Mesothelial cell of epicardium (in vitro differentiated cells): ENCODE data around the gene CD226. TPM values are rescaled to one million over a fixed set of nuclear protein-coding genes. Genes with fewer than 3 reads are reported as not detected.
"Not testable (repeated sequence)": the region's sequence is repeated elsewhere in the genome, so short reads cannot be mapped to it uniquely, and the experiment has no call there.

Experiments
- DNase-seq, 2 experiments: peaks; one replicate each; pipeline ENCODE4 v3.0.0; 2021; ENCODE audit warnings: low spot score in 2 of 2; ENCODE audit not compliant: unreplicated experiment in 2 of 2
- H3K27ac Mint-ChIP-seq: 2 replicates; pipeline ENCODE4 v1.8.0; 2021; ENCODE audit warnings: mixed read lengths
- H3K27me3 Mint-ChIP-seq: 2 replicates; pipeline ENCODE4 v1.8.0; 2021; ENCODE audit warnings: low read depth, mixed read lengths
- H3K36me3 Mint-ChIP-seq: 2 replicates; pipeline ENCODE4 v1.8.0; 2021; ENCODE audit warnings: mixed read lengths
- H3K4me1 Mint-ChIP-seq: 2 replicates; pipeline ENCODE4 v1.8.0; 2021; ENCODE audit warnings: mixed read lengths
- H3K4me3 Mint-ChIP-seq: 2 replicates; pipeline ENCODE4 v1.8.0; 2021; ENCODE audit warnings: mild to moderate bottlenecking, moderate library complexity, mixed read lengths
- H3K9me3 Mint-ChIP-seq: 2 replicates; pipeline ENCODE4 v1.8.0; 2021; ENCODE audit warnings: mixed read lengths
- CTCF ChIP-seq: fragments of 200-600 bp; sonication (generic); IDR thresholded peaks from one replicate; pipeline ENCODE4 v1.5.0; 2021; ENCODE audit warnings: antibody characterized with exemption; ENCODE audit not compliant: unreplicated experiment
- total RNA-seq: library from RNA; stranded (reverse); gene quantifications from 3 replicates; pipeline ENCODE4 v1.2.1, GENCODE V29; 2021

The CD226 gene
- total RNA-seq, 1 donor from 2014 or later: 0.31 TPM

GRCh38 chr18:69929041-69929774 is 18.5 kb downstream of the CD226 start:
- no peaks in the 10 kb centered on the region for H3K27me3 Mint-ChIP-seq
- no peaks in the 10 kb centered on the region for H3K36me3 Mint-ChIP-seq
- H3K4me3 Mint-ChIP-seq: no peak overlapping the region
- no peaks in the 10 kb centered on the region for H3K4me1 Mint-ChIP-seq
- DNase-seq: no peak
- no peaks in the 10 kb centered on the region for H3K9me3 Mint-ChIP-seq
- no peak overlapping the region for H3K27ac Mint-ChIP-seq
- TF ChIP-seq CTCF: no peak

- no peak for TF ChIP-seq CTCF
- peaks cover 2% of the 10 kb centered on the region for H3K27me3 Mint-ChIP-seq
- no peak overlapping the region for H3K4me3 Mint-ChIP-seq
- H3K27ac Mint-ChIP-seq: no peak overlapping the region
- DNase-seq: no peak
- H3K4me1 Mint-ChIP-seq: no peaks in the 10 kb centered on the region
- no peaks in the 10 kb centered on the region for H3K9me3 Mint-ChIP-seq
- H3K36me3 Mint-ChIP-seq: no peaks in the 10 kb centered on the region
Observed at GRCh38 chr18:69916412-69916811, 31.3 kb downstream of the CD226 start.

GRCh38 chr18:69908838-69909237 is 38.8 kb downstream of the CD226 start:
- no peaks in the 10 kb centered on the region for H3K4me1 Mint-ChIP-seq
- DNase-seq: no peak
- no peaks in the 10 kb centered on the region for H3K36me3 Mint-ChIP-seq
- TF ChIP-seq CTCF: no peak
- no peak overlapping the region for H3K4me3 Mint-ChIP-seq
- H3K27me3 Mint-ChIP-seq: no peaks in the 10 kb centered on the region
- no peak overlapping the region for H3K27ac Mint-ChIP-seq
- peaks cover 3% of the 10 kb centered on the region for H3K9me3 Mint-ChIP-seq

- Mint-ChIP-seq H3K9me3 (peaks cover 3% of the 10 kb centered on the region), H3K27me3 (no peaks in the 10 kb centered on the region), H3K27ac (no peak overlapping the region), H3K4me3 (no peak overlapping the region), H3K4me1 (no peaks in the 10 kb centered on the region), H3K36me3 (no peaks in the 10 kb centered on the region)
- TF ChIP-seq CTCF: no peak
- DNase-seq: no peak
Observed at GRCh38 chr18:69906765-69907164, 40.9 kb downstream of the CD226 start.

GRCh38 chr18:69900941-69901340 is 46.7 kb downstream of the CD226 start:
- Mint-ChIP-seq H3K4me3 (no peak overlapping the region), H3K4me1 (no peaks in the 10 kb centered on the region), H3K27ac (no peak overlapping the region), H3K36me3 (no peaks in the 10 kb centered on the region), H3K27me3 (no peaks in the 10 kb centered on the region), H3K9me3 (peaks cover 3% of the 10 kb centered on the region)
- peak; percentile 37 for TF ChIP-seq CTCF
- no peak for DNase-seq

- H3K27ac Mint-ChIP-seq, H3K4me3 Mint-ChIP-seq, DNase-seq, H3K27me3 Mint-ChIP-seq, H3K36me3 Mint-ChIP-seq, H3K9me3 Mint-ChIP-seq, H3K4me1 Mint-ChIP-seq: not testable (repeated sequence)
Observed at GRCh38 chr18:69899154-69899923, 48.3 kb downstream of the CD226 start.
